Keratinocyte (primary cell): Measurements from ENCODE around the gene WDR19. TPM values are rescaled to one million over a fixed set of nuclear protein-coding genes. Genes with fewer than 3 reads are reported as not detected.
"Not testable (repeated sequence)": the region's sequence is repeated elsewhere in the genome, so short reads cannot be mapped to it uniquely, and the experiment has no call there.

Experiments
- DNase-seq: peaks from one replicate; pipeline ENCODE4 v3.0.0-alpha.2; 2011; ENCODE audit warnings: low read depth, missing footprints, low spot score
- FAIRE-seq: peaks from 2 replicates; lab custom pipeline; 2011; peaks lifted over from hg19 to GRCh38; lab: Jason Lieb, UNC
- H2AFZ ChIP-seq: 2 replicates; pipeline ENCODE4 v1.6.0; 2012; ENCODE audit warnings: low read length, control low read depth, inconsistent platforms; ENCODE audit not compliant: control insufficient read depth
- H3K27ac ChIP-seq: 2 replicates; pipeline ENCODE4 v1.5.1; 2011; ENCODE audit warnings: low read length; ENCODE audit not compliant: control insufficient read depth, insufficient read depth
- H3K27me3 ChIP-seq: 3 replicates; pipeline ENCODE4 v1.6.0; 2011; ENCODE audit warnings: low read length; ENCODE audit not compliant: control insufficient read depth, insufficient read depth; ENCODE audit errors: extremely low read depth
- H3K36me3 ChIP-seq, 2 experiments: 2 replicates in 1 of 2; 3 replicates in 1 of 2; pipeline ENCODE4 v1.5.1; 2011; ENCODE audit warnings: low read length in 2 of 2, mild to moderate bottlenecking in 1 of 2; ENCODE audit not compliant: control insufficient read depth in 2 of 2, insufficient read depth in 2 of 2; ENCODE audit errors: extremely low read depth in 1 of 2
- H3K4me1 ChIP-seq: 3 replicates; pipeline ENCODE4 v1.5.1; 2011; ENCODE audit warnings: low read length; ENCODE audit not compliant: control insufficient read depth, insufficient read depth; ENCODE audit errors: extremely low read depth
- H3K4me2 ChIP-seq: 3 replicates; pipeline ENCODE4 v1.6.0; 2011; ENCODE audit warnings: low read depth, low read length; ENCODE audit not compliant: control insufficient read depth, insufficient read depth; ENCODE audit errors: extremely low read depth
- H3K4me3 ChIP-seq, 3 experiments: fragments of 200-600 bp in 1 of 3; sonication (generic) in 1 of 3; 2 replicates in 2 of 3; 3 replicates in 1 of 3; pipeline ENCODE4 v1.5.1; 2011 to 2016; ENCODE audit warnings: low read length in 3 of 3, mild to moderate bottlenecking in 3 of 3, control low read depth in 2 of 3, inconsistent platforms in 1 of 3, low read depth in 1 of 3, mixed read lengths in 1 of 3, mixed run types in 1 of 3, moderate library complexity in 1 of 3; ENCODE audit not compliant: control insufficient read depth in 2 of 3, insufficient read depth in 2 of 3; ENCODE audit errors: extremely low read depth in 1 of 3
- H3K79me2 ChIP-seq: 2 replicates; pipeline ENCODE4 v1.6.0; 2012; ENCODE audit warnings: low read length; ENCODE audit not compliant: control insufficient read depth, insufficient read depth
- H3K9ac ChIP-seq: 3 replicates; pipeline ENCODE4 v1.6.0; 2011; ENCODE audit warnings: low read length; ENCODE audit not compliant: control insufficient read depth, insufficient read depth; ENCODE audit errors: extremely low read depth
- H3K9me1 ChIP-seq: 3 replicates; pipeline ENCODE4 v1.6.0; 2011; ENCODE audit warnings: low read length; ENCODE audit not compliant: control insufficient read depth, insufficient read depth; ENCODE audit errors: extremely low read depth
- H3K9me3 ChIP-seq: 2 replicates; pipeline ENCODE4 v1.5.1; 2012; ENCODE audit warnings: low read depth, low read length; ENCODE audit not compliant: control insufficient read depth
- H4K20me1 ChIP-seq: 3 replicates; pipeline ENCODE4 v1.6.0; 2011; ENCODE audit warnings: low read length; ENCODE audit not compliant: control insufficient read depth, insufficient read depth; ENCODE audit errors: extremely low read depth
- CTCF ChIP-seq, 3 experiments: IDR thresholded peaks in 1 of 3; conservative IDR thresholded peaks in 1 of 3; optimal IDR thresholded peaks in 1 of 3; 2 replicates in 2 of 3; 3 replicates in 1 of 3; pipeline versions ENCODE3 to v1.5.1; 2011; ENCODE audit warnings: low read length in 3 of 3, mild to moderate bottlenecking in 3 of 3, moderate library complexity in 2 of 3, control low read depth in 1 of 3, inconsistent platforms in 1 of 3; ENCODE audit not compliant: insufficient read depth in 2 of 3; ENCODE audit errors: extremely low read depth in 1 of 3
- EZH2 ChIP-seq: IDR thresholded peaks from one replicate; pipeline ENCODE4 v1.6.1; 2012; ENCODE audit warnings: inconsistent platforms, mild to moderate bottlenecking, low read length, moderate library complexity
- dilution Hi-C: fragments of 300-500 bp; cut with MboI; formaldehyde crosslinking; loops from one replicate; pipeline ENCODE4 v1.7.0; 2020; ENCODE audit warnings: low sequenced_read_pairs; ENCODE audit not compliant: extremely low pct_ligation_motif_present
- polyA plus RNA-seq, 5 experiments: library from polyadenylated mRNA; depleted of rRNA in 3 of 5; stranded (reverse) in 3 of 5; stranded (forward) in 1 of 5; unstranded in 1 of 5; fragments of >200 nt; gene quantifications; 1 replicate in 1 of 5; 2 replicates in 3 of 5; 3 replicates in 1 of 5; pipeline versions ENCODE4 v1.2.1 to v1.2.3, GENCODE V29; 2011 to 2012; ENCODE audit warnings: missing spikeins in 2 of 5, low read depth in 1 of 5, low replicate concordance in 1 of 5

Gene WDR19
- polyA plus RNA-seq, 1 donor (not counting 4 experiments of a cell fraction or from before 2014, with no cell fraction given): 25.3 TPM

DNA sequence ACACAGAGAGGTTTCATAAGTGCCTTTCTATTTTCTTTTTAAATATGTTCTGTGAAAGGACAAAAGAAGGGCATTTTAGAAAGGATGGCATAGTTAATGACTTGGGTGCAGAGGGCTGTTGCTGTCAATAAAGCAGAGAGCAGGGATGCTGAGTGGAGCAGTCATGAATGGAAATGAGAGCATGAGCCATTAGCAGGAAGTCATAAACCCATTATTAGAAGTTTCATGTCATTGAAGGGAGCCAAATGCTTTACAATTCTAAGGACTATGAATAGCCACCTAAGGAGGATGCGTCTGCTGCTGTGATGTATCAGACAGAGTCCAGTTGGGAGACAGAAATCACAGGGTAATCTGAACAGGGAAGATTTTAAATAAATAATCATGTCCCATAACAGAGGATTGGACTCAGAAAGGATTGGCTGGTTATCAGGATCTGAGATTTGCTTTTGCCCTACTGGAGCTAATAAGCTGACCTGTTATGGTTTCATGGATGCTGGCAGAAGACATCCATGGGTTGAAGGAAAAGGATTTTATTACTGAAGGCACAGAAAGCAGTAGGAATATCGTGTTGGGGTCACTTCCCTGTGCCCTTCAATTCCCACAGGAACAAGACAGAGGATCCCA lies 47.5 kb upstream of the WDR19 start:
- FAIRE-seq (no peak), DNase-seq (no peak)
- Histone ChIP-seq H3K79me2 (no peaks in the 10 kb centered on the region), H3K9me1 (no peaks in the 10 kb centered on the region), H3K4me3 (no peak overlapping the region), H3K9me3 (no peaks in the 10 kb centered on the region), H3K27me3 (no peaks in the 10 kb centered on the region), H3K4me1 (peaks cover 5% of the 10 kb centered on the region), H3K9ac (no peak overlapping the region), H3K4me2 (peak overlapping the region; percentile 55), H2AFZ (peak overlapping the region; percentile 52), H4K20me1 (no peaks in the 10 kb centered on the region), H3K36me3 (no peaks in the 10 kb centered on the region), H3K27ac (no peak overlapping the region)
- dilution Hi-C loops: no loop called here
- TF ChIP-seq EZH2: no peak
- no peak for TF ChIP-seq CTCF (optimal IDR thresholded peaks at IDR 0.05 in 1 of 3, IDR thresholded peaks at IDR 0.05 in 1 of 3, conservative IDR thresholded peaks at IDR 0.05 in 1 of 3; ENCODE audit: extremely low read depth in 1 of 3, insufficient read depth in 2 of 3, low read length in 3 of 3)

DNA sequence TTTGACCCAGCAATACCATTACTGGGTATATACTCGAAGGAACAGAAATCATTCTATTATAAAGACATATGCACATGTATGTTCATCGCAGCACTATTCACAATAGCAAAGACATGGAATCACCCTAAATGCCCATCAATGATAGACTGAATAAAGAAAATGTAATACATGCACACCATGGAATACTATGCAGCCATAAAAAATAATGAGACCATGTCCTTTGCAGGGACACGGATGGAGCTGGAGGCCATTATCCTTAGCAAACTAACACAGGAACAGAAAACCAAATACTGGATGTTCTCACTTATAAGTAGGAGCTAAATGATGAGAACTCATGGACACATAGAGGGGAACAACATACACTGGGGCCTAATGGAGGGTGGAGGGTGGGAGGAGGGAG lies 44.1 kb upstream of the WDR19 start:
- H3K27me3 ChIP-seq, H4K20me1 ChIP-seq, dilution Hi-C loops, H3K9ac ChIP-seq, H2AFZ ChIP-seq, H3K36me3 ChIP-seq, H3K4me1 ChIP-seq, FAIRE-seq, DNase-seq, H3K79me2 ChIP-seq, H3K4me2 ChIP-seq, H3K9me3 ChIP-seq, H3K27ac ChIP-seq, H3K4me3 ChIP-seq, H3K9me1 ChIP-seq: not testable (repeated sequence)

DNA sequence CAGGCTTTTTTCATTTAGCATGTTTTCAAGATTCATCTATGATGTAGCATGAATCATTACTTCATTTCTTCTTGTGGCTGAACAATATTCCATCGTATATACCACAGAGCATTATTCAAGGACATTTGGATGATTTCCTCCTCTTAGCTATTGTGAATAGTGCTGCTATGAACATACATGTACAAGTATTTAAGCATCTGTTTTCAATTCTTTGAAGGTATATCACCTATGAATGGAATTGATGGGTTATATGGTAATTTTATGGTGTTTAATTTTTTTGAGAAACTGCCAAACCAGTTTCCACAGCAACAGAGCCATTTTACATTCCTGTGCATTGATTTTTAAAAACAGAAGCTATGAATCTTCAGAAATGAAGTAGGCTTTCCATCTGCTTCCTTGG lies 36.1 kb upstream of the WDR19 start:
- Histone ChIP-seq H3K4me2 (no peak overlapping the region), H3K9me1 (no peaks in the 10 kb centered on the region), H3K4me1 (peaks cover 3% of the 10 kb centered on the region), H3K27ac (no peak overlapping the region), H3K9ac (no peak overlapping the region), H2AFZ (no peak overlapping the region), H3K9me3 (no peaks in the 10 kb centered on the region), H3K27me3 (no peaks in the 10 kb centered on the region), H4K20me1 (no peaks in the 10 kb centered on the region), H3K4me3 (no peak overlapping the region), H3K79me2 (no peaks in the 10 kb centered on the region), H3K36me3 (no peaks in the 10 kb centered on the region)
- dilution Hi-C loops: no loop called here
- DNase-seq (no peak), FAIRE-seq (no peak)
- no peak for TF ChIP-seq CTCF (optimal IDR thresholded peaks at IDR 0.05 in 1 of 3, IDR thresholded peaks at IDR 0.05 in 1 of 3, conservative IDR thresholded peaks at IDR 0.05 in 1 of 3; ENCODE audit: extremely low read depth in 1 of 3, insufficient read depth in 2 of 3, low read length in 3 of 3)
- TF ChIP-seq EZH2: no peak
